GM19463 (cell line): ENCODE data around the gene IFT81.
"Not testable (repeated sequence)": the region's sequence is repeated elsewhere in the genome, so short reads cannot be mapped to it uniquely, and the experiment has no call there.

ENCODE experiments used
- ATAC-seq: cut with Tn5 transposase; IDR thresholded peaks from one replicate; pipeline ENCODE4 v1.9.1; 2021; ENCODE audit warnings: mild to moderate bottlenecking, moderate library complexity; ENCODE audit not compliant: unreplicated experiment

IFT81 gene

GRCh38 chr12:110200124-110200417, 75.9 kb downstream of the IFT81 start:
- no peak for ATAC-seq

- no peak for ATAC-seq
These were observed 77.8 kb downstream of the IFT81 start for GRCh38 chr12:110201995-110202394.

GRCh38 chr12:110203546-110203945, 79.4 kb downstream of the IFT81 start:
- no peak for ATAC-seq

- no peak for ATAC-seq
These were observed 81.8 kb downstream of the IFT81 start for GRCh38 chr12:110205931-110206330.

- ATAC-seq: not testable (repeated sequence)
These were observed 87.7 kb downstream of the IFT81 start for GRCh38 chr12:110211639-110212536.

- no peak for ATAC-seq
These were observed 94.0 kb downstream of the IFT81 start for GRCh38 chr12:110217996-110218674.

GRCh38 chr12:110222027-110222426, 97.9 kb downstream of the IFT81 start:
- ATAC-seq: no peak

GRCh38 chr12:110222433-110222832, 98.3 kb downstream of the IFT81 start:
- no peak for ATAC-seq

GRCh38 chr12:110223777-110224378, 99.7 kb downstream of the IFT81 start:
- ATAC-seq: no peak

GRCh38 chr12:110224379-110225304, 100.5 kb downstream of the IFT81 start:
- ATAC-seq: no peak

GRCh38 chr12:110227138-110227537, 103.0 kb downstream of the IFT81 start:
- no peak for ATAC-seq

GRCh38 chr12:110228348-110228747, 104.2 kb downstream of the IFT81 start:
- not testable (repeated sequence) for ATAC-seq

- ATAC-seq: no peak
These were observed 104.6 kb downstream of the IFT81 start for GRCh38 chr12:110228756-110229155.

GRCh38 chr12:110229409-110229808, 105.3 kb downstream of the IFT81 start:
- ATAC-seq: no peak

GRCh38 chr12:110230655-110231054, 106.5 kb downstream of the IFT81 start:
- no peak for ATAC-seq

GRCh38 chr12:110233212-110233903, 109.2 kb downstream of the IFT81 start:
- no peak for ATAC-seq

GRCh38 chr12:110234331-110234751, 110.2 kb downstream of the IFT81 start:
- no peak for ATAC-seq

GRCh38 chr12:110234755-110235154, 110.6 kb downstream of the IFT81 start:
- ATAC-seq: no peak

- no peak for ATAC-seq
These were observed 111.2 kb downstream of the IFT81 start for GRCh38 chr12:110235383-110235782.

- no peak for ATAC-seq
These were observed 119.1 kb downstream of the IFT81 start for GRCh38 chr12:110243227-110243626.
